Middle frontal gyrus (tissue), 1 donor: ENCODE data around the gene PRUNE2.
A peak's percentile ranks its signal among the peaks of the same experiment; 100 is the strongest.

Source experiments
- DNase-seq: peaks from one replicate; pipeline ENCODE4 v3.0.0-alpha.2; 2015; ENCODE audit warnings: low spot score; ENCODE audit errors: extremely low spot score

PRUNE2 gene

GRCh38 chr9:76900884-76901440 lies 5.0 kb downstream of the PRUNE2 start:
- DNase-seq, result no peak

GRCh38 chr9:76898786-76899185 lies 7.1 kb downstream of the PRUNE2 start:
- no peak for DNase-seq

GRCh38 chr9:76897804-76898525 lies 7.9 kb downstream of the PRUNE2 start:
- no peak for DNase-seq

GRCh38 chr9:76896035-76896434 lies 9.9 kb downstream of the PRUNE2 start:
- DNase-seq, result no peak

- no peak for DNase-seq
Observed at GRCh38 chr9:76895186-76895585, 10.7 kb downstream of the PRUNE2 start.

GRCh38 chr9:76894198-76894597 lies 11.7 kb downstream of the PRUNE2 start:
- no peak for DNase-seq

- DNase-seq, result peak; percentile 52
Observed at GRCh38 chr9:76893395-76893932, 12.4 kb downstream of the PRUNE2 start.

- DNase-seq, result no peak
Observed at GRCh38 chr9:76891874-76892273, 14.0 kb downstream of the PRUNE2 start.

GRCh38 chr9:76891279-76891678 lies 14.6 kb downstream of the PRUNE2 start:
- DNase-seq, result no peak

- no peak for DNase-seq
Observed at GRCh38 chr9:76887951-76888350, 18.0 kb downstream of the PRUNE2 start.

- DNase-seq, result no peak
Observed at GRCh38 chr9:76887003-76887821, 18.7 kb downstream of the PRUNE2 start.

GRCh38 chr9:76886318-76886717 lies 19.6 kb downstream of the PRUNE2 start:
- DNase-seq, result no peak

- no peak for DNase-seq
Observed at GRCh38 chr9:76884823-76885222, 21.1 kb downstream of the PRUNE2 start.

- DNase-seq, result no peak
Observed at GRCh38 chr9:76883341-76883855, 22.5 kb downstream of the PRUNE2 start.

GRCh38 chr9:76882686-76883085 lies 23.2 kb downstream of the PRUNE2 start:
- DNase-seq, result no peak

GRCh38 chr9:76880210-76880609 lies 25.7 kb downstream of the PRUNE2 start:
- DNase-seq, result no peak

- no peak for DNase-seq
Observed at GRCh38 chr9:76878933-76879332, 27.0 kb downstream of the PRUNE2 start.

GRCh38 chr9:76877961-76878360 lies 28.0 kb downstream of the PRUNE2 start:
- no peak for DNase-seq

- no peak for DNase-seq
Observed at GRCh38 chr9:76876098-76876497, 29.8 kb downstream of the PRUNE2 start.

GRCh38 chr9:76873821-76874220 lies 32.1 kb downstream of the PRUNE2 start:
- DNase-seq, result no peak

GRCh38 chr9:76873056-76873792 lies 32.7 kb downstream of the PRUNE2 start:
- DNase-seq, result peak; percentile 16
